HG03575 (cell line): ENCODE measurements around the gene PIK3R2.

ENCODE experiments used
- ATAC-seq: cut with Tn5 transposase; IDR thresholded peaks from one replicate; pipeline ENCODE4 v1.9.1; 2021; ENCODE audit not compliant: unreplicated experiment, insufficient number of reproducible peaks, low FRiP score; ENCODE audit errors: extremely low read depth

The PIK3R2 gene

GRCh38 chr19:18122860-18123795 is 29.8 kb upstream of the PIK3R2 start:
- no peak for ATAC-seq

- no peak for ATAC-seq
Measured at GRCh38 chr19:18123819-18124218, 29.1 kb upstream of the PIK3R2 start.

GRCh38 chr19:18126097-18126496 is 26.9 kb upstream of the PIK3R2 start:
- no peak for ATAC-seq

- ATAC-seq: no peak
Measured at GRCh38 chr19:18128044-18128443, 24.9 kb upstream of the PIK3R2 start.

GRCh38 chr19:18128805-18129204 is 24.2 kb upstream of the PIK3R2 start:
- ATAC-seq: no peak

GRCh38 chr19:18130523-18131242 is 22.3 kb upstream of the PIK3R2 start:
- ATAC-seq: no peak

- no peak for ATAC-seq
Measured at GRCh38 chr19:18131841-18132596, 20.9 kb upstream of the PIK3R2 start.

GRCh38 chr19:18135712-18136584 is 17.0 kb upstream of the PIK3R2 start:
- no peak for ATAC-seq

GRCh38 chr19:18137242-18137641 is 15.7 kb upstream of the PIK3R2 start:
- no peak for ATAC-seq

- no peak for ATAC-seq
Measured at GRCh38 chr19:18137657-18138339, 15.2 kb upstream of the PIK3R2 start.

GRCh38 chr19:18140473-18140872 is 12.5 kb upstream of the PIK3R2 start:
- ATAC-seq: no peak

GRCh38 chr19:18141031-18141430 is 11.9 kb upstream of the PIK3R2 start:
- no peak for ATAC-seq

GRCh38 chr19:18143902-18144301 is 9.1 kb upstream of the PIK3R2 start:
- no peak for ATAC-seq

GRCh38 chr19:18144361-18144760 is 8.6 kb upstream of the PIK3R2 start:
- ATAC-seq: no peak

GRCh38 chr19:18144906-18145305 is 8.1 kb upstream of the PIK3R2 start:
- no peak for ATAC-seq

GRCh38 chr19:18145391-18145999 is 7.5 kb upstream of the PIK3R2 start:
- no peak for ATAC-seq

- no peak for ATAC-seq
Measured at GRCh38 chr19:18147396-18147795, 5.6 kb upstream of the PIK3R2 start.

GRCh38 chr19:18149596-18149975 is 3.4 kb upstream of the PIK3R2 start:
- no peak for ATAC-seq
